SW480 (cell line): ENCODE data around the gene CPNE5.

Experiments
- DNase-seq: peaks from one replicate; pipeline ENCODE4 v3.0.0-alpha.2; 2016; ENCODE audit warnings: low spot score

The CPNE5 gene

DNA sequence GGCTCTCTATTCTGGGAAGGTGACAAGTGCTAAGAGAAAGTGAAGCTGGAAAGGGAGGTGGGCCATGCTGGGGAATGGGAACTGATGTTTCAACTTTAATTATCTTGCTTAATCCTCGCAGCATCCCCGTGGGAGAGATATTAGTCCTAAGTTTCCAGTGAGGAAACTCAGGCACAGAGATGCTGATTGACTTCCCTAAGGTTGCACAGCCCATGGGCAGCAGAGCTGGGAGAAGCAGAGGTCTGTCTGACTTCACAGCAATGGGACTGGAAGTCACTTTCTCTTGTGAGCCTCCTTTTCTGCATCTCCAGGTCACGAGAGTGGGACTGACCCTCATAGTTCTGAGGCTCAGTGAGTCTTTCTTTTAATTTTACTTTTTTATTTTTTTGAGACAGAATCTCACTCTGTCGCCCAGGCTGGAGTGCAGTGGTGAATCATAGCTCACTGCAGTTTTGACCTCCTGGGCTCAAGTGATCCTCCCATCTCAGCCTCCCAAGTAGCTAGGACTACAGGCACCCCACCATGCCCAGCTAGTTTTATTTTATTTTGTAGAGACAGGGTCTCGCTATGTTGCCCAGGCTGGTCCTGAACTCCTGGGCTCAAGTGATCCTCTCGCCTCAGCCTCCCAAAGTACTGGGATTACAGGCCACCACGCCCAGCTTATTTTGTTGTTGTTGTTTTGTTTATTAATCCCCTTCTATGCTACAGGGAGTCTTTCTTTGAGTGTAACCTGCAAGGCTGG, 139.0 kb downstream of the CPNE5 start:
- DNase-seq, result no peak

DNA sequence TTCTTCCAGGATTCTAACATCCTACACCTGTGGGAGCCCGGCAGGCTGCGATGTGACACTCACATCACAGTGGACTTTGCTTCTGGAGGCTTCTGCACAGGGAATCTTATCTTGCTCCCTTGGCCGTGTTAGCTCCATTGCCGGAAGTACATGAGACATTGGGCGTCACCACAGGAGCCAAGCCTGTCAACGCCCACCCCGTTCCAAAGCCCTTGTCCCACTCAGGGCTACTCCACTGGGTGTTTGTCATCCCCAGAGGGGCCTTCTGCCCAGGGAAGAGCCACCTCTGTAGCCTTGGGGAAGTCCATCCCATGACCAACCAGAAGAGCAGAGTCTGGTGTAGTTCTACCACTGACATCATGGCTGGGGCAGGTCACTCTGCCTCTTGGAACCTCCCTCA, 139.9 kb downstream of the CPNE5 start:
- no peak for DNase-seq

- no peak for DNase-seq
These were observed 140.4 kb downstream of the CPNE5 start for GRCh38 chr6:36698871-36699271.

- DNase-seq, result no peak
These were observed 141.0 kb downstream of the CPNE5 start for GRCh38 chr6:36698196-36698595.

- no peak for DNase-seq
These were observed 141.8 kb downstream of the CPNE5 start, which contains the start of gene RAB44 for GRCh38 chr6:36697481-36697903. Gene RAB44 (plus strand): TSS chr6:36697826. CDS start chr6:36704236, 6,410 bp downstream.

DNA sequence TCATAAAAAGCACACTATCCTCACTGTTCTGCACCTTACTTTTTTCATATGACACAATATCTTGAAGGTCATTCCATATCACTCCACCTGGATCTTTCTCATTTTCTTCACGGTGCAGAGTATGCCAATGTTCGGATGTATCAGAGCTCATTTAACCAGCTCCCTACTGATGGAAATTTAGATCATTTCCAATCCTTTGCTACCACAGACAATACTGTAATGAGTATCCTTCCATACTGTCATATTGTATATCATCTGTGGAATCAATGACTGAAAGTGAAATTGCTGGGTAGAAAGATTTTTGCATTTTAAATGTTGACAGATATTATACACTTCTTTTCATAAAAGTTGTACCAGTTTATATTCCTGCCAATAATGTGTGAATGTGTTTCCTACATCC, 143.8 kb downstream of the CPNE5 start:
- no peak for DNase-seq

- DNase-seq, result no peak
These were observed 144.6 kb downstream of the CPNE5 start for GRCh38 chr6:36694616-36695015.

GRCh38 chr6:36692861-36693702, 146.2 kb downstream of the CPNE5 start:
- no peak for DNase-seq

DNA sequence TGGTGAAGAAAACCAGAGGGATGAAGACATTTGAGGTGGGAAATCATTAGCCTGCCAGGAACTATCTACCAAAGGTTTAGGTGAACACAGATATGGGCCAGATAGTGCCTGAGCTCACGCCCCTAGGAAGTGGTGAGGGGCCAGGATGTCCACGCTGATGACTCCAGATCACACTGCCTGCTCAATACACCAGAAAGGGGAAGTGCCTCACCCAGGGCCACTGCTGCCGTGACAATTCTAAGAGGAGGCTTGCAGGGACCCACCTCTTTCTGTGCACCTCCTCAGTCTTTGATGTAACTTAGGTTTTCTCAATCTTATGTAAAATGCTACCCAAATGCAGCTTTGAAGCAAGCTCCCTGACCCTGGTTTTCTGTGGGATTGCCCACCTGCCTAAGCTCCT, 147.0 kb downstream of the CPNE5 start:
- no peak for DNase-seq

- DNase-seq, result no peak
These were observed 147.6 kb downstream of the CPNE5 start for GRCh38 chr6:36691612-36692011.

DNA sequence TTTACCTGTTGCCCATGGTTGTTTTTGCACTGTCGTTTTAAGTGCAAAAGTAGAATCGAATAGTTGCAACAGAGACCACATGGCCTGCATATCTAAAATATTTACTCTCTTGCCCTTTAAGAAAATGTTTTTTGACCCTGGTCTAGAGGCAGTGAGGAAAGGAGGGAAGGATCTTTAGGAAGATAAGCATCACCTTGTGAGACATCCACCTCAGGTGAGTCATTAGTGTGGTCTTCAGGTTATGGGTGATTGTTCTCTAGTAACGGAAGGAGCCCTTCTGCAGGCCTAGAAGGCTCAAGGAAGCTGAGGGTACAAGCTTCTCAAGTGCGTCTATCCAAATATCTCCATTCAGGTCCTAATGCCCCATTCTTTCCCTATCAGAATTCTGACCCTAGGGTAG, 148.2 kb downstream of the CPNE5 start:
- no peak for DNase-seq
